Measurements from ENCODE around the gene ARHGAP25. TPM values are rescaled to one million over a fixed set of nuclear protein-coding genes. Genes with fewer than 3 reads are reported as not detected.

Gene ARHGAP25
- total and polyA plus RNA-seq, 10 of the 15 experiments (the other 5 are each of a cell fraction or from before 2014, with no cell fraction given): 0.15 to 1.0 (median 0.46) TPM

- ChIA-PET CTCF (interaction anchor here (0.7 to 1.2 kb wide), 2 partner anchors 82 to 799 kb away, joined by 3 read pairs; partner anchors contain the start of gene C1D), SMC1A (ENCODE audit: uncharacterized antibody, unreplicated experiment) (interaction anchor here (1.4 kb wide), 1 partner anchor 14 kb away, joined by 3 read pairs; no protein-coding TSS in a partner anchor), RAD21 (ENCODE audit: unreplicated experiment) (no interaction called here), POLR2A (no interaction called here)
- no peaks in the 10 kb centered on the region for H3K4me1 ChIP-seq (ENCODE audit: control insufficient read depth, insufficient read depth, low read length)
- no peaks in the 10 kb centered on the region for H3K79me2 ChIP-seq (ENCODE audit: control insufficient read depth, insufficient read depth, low read length)
- no peaks in the 10 kb centered on the region for H3K36me3 ChIP-seq (ENCODE audit: control insufficient read depth in 2 of 2, insufficient read depth in 2 of 2, low read length in 1 of 2)
- FAIRE-seq: no peak
- no peaks in the 10 kb centered on the region for H3K9me3 ChIP-seq (replicated peaks; ENCODE audit: control insufficient read depth, insufficient read depth, low read length)
- H4K20me1 ChIP-seq (ENCODE audit: control insufficient read depth, insufficient read depth): no peaks in the 10 kb centered on the region
- intact Hi-C loops (cut with micrococcal nuclease; ENCODE audit: unreplicated experiment) (no loop called here), in situ Hi-C loops (cut with MboI) (no loop called here)
- H3K4me2 ChIP-seq (ENCODE audit: control insufficient read depth, insufficient read depth): no peak overlapping the region
- H3K27ac ChIP-seq (ENCODE audit: control insufficient read depth, insufficient read depth): no peak overlapping the region
- no peak for ATAC-seq
- no peak overlapping the region for H2AFZ ChIP-seq (ENCODE audit: control insufficient read depth, low read depth, low read length)
- peaks cover 0 to 3% of the 10 kb centered on the region in 2 experiments; a peak in 2 of 4 replicates for H3K27me3 ChIP-seq (replicated peaks in 1 of 2; ENCODE audit: control insufficient read depth in 2 of 2, insufficient read depth in 2 of 2, low read length in 1 of 2)
- no TSS peak for BruUV-seq (replicated peaks)
- no peak for DNase-seq (ENCODE audit: low read depth, low spot score)
- H3K4me3 ChIP-seq: no peak overlapping the region
- H3K9ac ChIP-seq (ENCODE audit: control insufficient read depth, insufficient read depth, low read length): no peak overlapping the region
- no peak for TF ChIP-seq CBFB (IDR thresholded peaks at IDR 0.05; ENCODE audit: low read depth)
- TF ChIP-seq BMI1 (IDR thresholded peaks at IDR 0.05; ENCODE audit: borderline replicate concordance): no peak
- TF ChIP-seq, protein P1, sequence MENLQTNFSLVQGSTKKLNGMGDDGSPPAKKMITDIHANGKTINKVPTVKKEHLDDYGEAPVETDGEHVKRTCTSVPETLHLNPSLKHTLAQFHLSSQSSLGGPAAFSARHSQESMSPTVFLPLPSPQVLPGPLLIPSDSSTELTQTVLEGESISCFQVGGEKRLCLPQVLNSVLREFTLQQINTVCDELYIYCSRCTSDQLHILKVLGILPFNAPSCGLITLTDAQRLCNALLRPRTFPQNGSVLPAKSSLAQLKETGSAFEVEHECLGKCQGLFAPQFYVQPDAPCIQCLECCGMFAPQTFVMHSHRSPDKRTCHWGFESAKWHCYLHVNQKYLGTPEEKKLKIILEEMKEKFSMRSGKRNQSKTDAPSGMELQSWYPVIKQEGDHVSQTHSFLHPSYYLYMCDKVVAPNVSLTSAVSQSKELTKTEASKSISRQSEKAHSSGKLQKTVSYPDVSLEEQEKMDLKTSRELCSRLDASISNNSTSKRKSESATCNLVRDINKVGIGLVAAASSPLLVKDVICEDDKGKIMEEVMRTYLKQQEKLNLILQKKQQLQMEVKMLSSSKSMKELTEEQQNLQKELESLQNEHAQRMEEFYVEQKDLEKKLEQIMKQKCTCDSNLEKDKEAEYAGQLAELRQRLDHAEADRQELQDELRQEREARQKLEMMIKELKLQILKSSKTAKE (IDR thresholded peaks at IDR 0.05; ENCODE audit: low read depth, poor library complexity, severe bottlenecking): no peak
- no peak for TF ChIP-seq CREM (IDR thresholded peaks at IDR 0.05; ENCODE audit: low read depth)
- no peak for TF ChIP-seq PML (IDR thresholded peaks at IDR 0.05; ENCODE audit: low read length)
- no peak for TF ChIP-seq FOXM1 (IDR thresholded peaks at IDR 0.05; ENCODE audit: low read depth, low read length)
- TF ChIP-seq, protein P2, sequence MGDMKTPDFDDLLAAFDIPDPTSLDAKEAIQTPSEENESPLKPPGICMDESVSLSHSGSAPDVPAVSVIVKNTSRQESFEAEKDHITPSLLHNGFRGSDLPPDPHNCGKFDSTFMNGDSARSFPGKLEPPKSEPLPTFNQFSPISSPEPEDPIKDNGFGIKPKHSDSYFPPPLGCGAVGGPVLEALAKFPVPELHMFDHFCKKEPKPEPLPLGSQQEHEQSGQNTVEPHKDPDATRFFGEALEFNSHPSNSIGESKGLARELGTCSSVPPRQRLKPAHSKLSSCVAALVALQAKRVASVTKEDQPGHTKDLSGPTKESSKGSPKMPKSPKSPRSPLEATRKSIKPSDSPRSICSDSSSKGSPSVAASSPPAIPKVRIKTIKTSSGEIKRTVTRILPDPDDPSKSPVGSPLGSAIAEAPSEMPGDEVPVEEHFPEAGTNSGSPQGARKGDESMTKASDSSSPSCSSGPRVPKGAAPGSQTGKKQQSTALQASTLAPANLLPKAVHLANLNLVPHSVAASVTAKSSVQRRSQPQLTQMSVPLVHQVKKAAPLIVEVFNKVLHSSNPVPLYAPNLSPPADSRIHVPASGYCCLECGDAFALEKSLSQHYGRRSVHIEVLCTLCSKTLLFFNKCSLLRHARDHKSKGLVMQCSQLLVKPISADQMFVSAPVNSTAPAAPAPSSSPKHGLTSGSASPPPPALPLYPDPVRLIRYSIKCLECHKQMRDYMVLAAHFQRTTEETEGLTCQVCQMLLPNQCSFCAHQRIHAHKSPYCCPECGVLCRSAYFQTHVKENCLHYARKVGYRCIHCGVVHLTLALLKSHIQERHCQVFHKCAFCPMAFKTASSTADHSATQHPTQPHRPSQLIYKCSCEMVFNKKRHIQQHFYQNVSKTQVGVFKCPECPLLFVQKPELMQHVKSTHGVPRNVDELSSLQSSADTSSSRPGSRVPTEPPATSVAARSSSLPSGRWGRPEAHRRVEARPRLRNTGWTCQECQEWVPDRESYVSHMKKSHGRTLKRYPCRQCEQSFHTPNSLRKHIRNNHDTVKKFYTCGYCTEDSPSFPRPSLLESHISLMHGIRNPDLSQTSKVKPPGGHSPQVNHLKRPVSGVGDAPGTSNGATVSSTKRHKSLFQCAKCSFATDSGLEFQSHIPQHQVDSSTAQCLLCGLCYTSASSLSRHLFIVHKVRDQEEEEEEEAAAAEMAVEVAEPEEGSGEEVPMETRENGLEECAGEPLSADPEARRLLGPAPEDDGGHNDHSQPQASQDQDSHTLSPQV (IDR thresholded peaks at IDR 0.05): no peak
- no peak for TF ChIP-seq ZNF687 (IDR thresholded peaks at IDR 0.05)
- no peak for TF ChIP-seq CBX3 (IDR thresholded peaks at IDR 0.05; ENCODE audit: borderline replicate concordance, low read depth)
- no peak for TF ChIP-seq ETV6 (conservative IDR thresholded peaks at IDR 0.05 in 1 of 2, IDR thresholded peaks at IDR 0.05 in 1 of 2; ENCODE audit: borderline replicate concordance in 1 of 2, low read depth in 1 of 2)
- no peak for TF ChIP-seq EGR1 (IDR thresholded peaks at IDR 0.05; ENCODE audit: borderline replicate concordance in 1 of 2, low read depth in 2 of 2, low read length in 2 of 2)
- TF ChIP-seq RB1 (IDR thresholded peaks at IDR 0.05; ENCODE audit: borderline replicate concordance): no peak
- TF ChIP-seq ZBED1 (IDR thresholded peaks at IDR 0.05; ENCODE audit: borderline replicate concordance): no peak
Measured at GRCh38 chr2:68861330-68861729, 126.7 kb downstream of the ARHGAP25 start.

Measured in GM12878 (cell line).